Activated gamma-delta T cell treated with anti-CD3 and anti-CD28 coated beads, Interleukin-2, amount 50 U/mL, for 16 hours (primary cell): ENCODE measurements around the gene OCLN.
A peak's percentile ranks its signal among the peaks of the same experiment; 100 is the strongest.
"Not testable (repeated sequence)": the region's sequence is repeated elsewhere in the genome, so short reads cannot be mapped to it uniquely, and the experiment has no call there.

Experiments used
- DNase-seq: peaks from one replicate; pipeline ENCODE4 v3.0.0-alpha.2; 2020; ENCODE audit warnings: low read depth

The OCLN gene

GRCh38 chr5:69528035-69528434 lies 35.4 kb downstream of the OCLN start:
- no peak for DNase-seq

DNA sequence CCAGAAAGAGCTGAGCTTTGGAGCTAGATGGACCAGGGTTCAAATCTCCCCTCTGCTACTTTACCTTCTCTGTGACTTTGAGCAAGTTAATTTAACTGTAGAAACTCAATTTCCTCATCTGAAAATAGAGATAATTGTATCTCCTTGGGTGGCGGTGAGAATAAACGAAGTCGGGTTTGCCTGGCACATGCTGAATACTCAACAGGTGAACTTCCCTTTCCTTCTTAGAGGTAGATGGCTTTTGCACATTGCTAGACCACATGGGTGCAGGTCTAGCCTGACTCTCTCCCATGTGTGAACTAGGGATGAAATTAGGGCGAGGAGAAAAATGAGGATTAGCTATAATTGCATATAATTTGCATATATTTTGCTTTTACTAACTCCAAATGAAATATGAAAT lies 36.0 kb downstream of the OCLN start:
- no peak for DNase-seq

DNA sequence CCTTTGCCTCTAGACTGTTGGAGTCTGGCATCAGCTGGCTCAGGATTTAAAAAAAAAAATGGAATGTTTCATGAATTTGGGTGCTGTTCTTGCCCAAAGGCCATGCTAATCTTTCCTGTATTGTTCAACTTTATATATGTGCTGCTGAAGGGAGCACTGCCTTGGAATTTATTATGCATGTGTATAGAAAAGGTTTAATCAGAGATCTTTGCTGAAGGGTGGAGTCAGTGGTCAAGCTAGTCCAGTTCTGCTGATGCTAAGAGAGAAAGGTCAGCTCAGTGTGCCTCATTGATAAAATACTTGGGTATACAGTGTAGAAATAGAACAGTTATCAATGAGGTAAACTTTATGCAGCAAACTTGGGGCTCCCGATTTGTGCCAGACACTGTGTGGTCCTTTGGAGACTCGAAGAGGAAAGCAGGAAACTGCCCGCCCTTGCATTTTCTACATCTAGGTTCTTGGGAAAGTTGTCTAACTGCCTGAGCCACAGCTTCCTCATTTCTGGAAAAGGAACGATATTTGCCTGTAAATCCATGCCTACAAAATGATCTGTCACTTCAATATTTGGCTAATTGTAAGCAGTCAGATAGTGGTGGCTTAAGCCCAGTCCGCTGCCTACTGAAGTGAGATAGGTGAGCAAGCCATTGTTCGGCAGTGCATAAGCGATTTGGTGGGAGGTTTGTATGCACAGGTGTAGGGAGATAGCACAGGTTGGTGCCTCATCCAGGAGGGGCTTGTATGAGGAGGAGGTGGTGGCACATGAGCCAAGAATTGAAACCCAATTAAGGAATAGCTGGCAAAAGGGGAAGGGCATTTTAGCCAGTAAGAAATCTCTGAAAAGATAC lies 38.2 kb downstream of the OCLN start:
- no peak for DNase-seq

- DNase-seq = no peak
These were observed 38.8 kb downstream of the OCLN start for GRCh38 chr5:69531406-69531801.

GRCh38 chr5:69537911-69538310 lies 45.3 kb downstream of the OCLN start:
- DNase-seq = not testable (repeated sequence)

DNA sequence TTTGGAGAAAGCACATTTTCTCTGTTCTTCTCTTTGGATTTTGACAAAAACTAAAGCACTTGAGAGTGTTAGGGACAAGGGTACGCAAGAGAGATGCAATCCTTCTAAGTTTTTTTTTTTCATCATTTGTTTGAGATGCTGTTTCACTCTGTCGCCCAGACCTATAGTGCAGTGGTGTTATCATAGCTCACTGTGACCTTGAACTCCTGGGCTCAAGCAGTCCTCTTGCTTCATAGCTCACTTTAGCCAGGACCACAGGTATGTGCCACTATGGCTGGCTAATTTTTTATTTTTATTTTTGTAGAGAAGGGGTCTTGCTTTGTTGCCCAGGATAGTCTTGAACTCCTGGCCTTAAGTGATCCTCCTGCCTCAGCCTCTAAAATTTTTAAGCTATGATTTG lies 46.1 kb downstream of the OCLN start:
- not testable (repeated sequence) for DNase-seq

GRCh38 chr5:69541347-69541746 lies 48.8 kb downstream of the OCLN start:
- DNase-seq = not testable (repeated sequence)

- not testable (repeated sequence) for DNase-seq
These were observed 50.4 kb downstream of the OCLN start for GRCh38 chr5:69542838-69543618.

DNA sequence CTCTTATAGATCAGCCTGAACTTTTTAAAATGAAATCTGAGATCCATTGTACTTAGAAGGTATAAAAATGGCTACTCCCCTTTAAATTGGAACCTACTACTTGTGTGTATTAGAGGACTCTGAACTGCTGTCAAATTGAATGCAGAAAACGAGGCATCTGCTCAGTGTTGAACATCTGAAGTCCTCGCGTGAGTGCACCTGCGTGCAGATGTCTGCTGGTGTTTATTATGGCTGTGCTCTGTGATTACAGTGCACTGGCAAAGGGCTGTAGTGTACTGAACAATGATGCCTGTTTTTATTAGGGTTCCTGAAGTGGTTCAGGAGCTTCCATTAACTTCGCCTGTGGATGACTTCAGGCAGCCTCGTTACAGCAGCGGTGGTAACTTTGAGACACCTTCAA lies 52.0 kb downstream of the OCLN start:
- not testable (repeated sequence) for DNase-seq

DNA sequence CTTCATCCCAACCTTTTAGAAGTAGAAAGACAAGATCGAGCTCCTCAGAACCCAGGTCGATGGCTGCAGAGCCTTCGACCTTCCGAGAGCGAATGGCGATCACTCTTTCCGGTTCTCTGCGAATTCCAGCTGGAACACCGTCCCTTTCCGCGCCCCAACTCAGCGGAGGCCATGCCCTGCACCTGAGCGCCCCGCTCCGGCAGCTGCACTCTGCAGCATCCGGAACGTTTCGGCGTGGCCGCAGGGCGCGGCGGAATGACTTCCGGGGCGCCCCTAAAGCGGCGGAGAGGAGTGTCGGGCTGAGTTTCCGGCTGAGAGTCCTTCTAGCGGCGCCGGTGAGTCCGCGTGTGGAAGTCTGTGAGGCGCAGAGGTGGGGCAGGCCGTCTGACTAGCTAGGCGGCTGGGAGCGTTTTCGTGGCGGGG lies 67.3 kb downstream of the OCLN start, which contains the start of gene GTF2H2C:
Gene GTF2H2C (plus strand): TSS at position 284 of the 423 bp plus-strand sequence. CDS start 4,942 bp downstream, outside the sequence.
- peak; percentile 59 for DNase-seq

DNA sequence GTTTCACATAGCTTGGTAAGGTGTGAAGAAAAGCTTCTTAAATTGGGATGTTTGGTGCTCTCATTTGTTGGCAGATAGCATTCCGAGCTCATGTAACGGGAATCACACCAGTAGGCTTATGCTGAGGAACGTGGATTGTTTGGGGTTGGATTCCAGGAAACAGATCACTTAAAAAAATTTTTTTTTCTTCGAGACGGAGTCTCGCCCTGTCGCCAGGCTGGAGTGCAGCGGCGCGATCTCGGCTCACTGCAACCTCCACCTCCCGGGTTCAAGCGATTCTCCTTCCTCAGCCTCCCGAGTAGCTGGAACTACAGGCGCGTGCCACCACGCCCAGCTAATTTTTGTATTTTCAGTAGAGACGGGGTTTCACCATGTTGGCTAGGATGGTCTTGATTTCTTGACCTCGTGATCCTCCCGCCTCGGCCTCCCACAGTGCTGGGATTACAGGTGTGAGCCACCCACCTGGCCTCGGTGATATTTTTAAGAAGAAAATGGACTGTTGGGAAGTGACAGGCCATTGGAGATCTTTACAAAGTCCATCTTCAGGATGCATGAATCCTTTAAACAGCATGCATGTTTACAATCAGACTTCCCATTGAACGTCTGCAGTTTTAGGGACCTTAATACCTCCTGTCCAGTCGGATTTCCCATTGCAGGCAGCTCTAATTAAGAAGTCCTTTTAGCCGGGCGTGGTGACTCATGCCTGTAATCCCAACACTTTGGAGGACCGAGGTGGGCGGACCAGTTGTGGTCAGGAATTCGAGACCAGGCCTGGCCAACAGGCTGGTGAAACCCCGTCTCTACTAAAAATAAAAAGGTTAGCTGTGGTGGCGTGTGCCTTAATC lies 68.2 kb downstream of the OCLN start:
- DNase-seq = not testable (repeated sequence)

DNA sequence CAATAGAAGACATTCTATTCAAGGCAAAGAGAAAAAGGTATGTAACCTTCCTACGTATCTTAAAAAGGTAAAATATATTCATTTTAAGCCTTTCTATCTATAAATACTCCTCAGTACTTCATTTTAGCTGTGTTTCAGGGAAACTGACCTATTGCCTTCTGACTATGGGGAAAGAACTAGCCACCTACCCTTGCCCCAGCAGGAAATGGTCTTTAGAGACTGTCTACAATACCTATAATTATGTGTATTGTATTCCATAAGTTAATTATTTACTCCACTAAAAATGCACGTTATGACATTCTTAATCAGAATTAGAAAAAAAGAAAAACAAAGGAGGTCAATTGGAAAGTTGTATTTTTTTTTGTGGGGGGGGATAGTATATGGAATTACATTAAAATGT lies 73.6 kb downstream of the OCLN start:
- DNase-seq = not testable (repeated sequence)

DNA sequence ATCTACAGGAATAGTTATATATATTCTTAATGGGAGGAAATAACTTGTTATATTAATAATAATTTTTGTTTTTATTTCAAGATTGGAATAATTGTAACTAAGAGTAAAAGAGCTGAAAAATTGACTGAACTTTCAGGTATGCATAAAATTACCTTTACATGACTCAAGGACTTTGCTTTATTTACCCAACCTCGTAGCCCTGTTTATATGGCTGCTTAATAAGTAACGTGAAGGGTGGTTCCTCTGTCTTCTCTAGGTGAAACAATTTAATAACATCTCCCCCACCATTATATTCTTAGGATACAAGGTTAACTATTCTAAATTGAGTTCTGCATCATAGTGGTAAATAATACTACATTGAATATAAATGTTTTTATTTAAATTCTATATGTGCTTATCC lies 75.5 kb downstream of the OCLN start:
- DNase-seq = not testable (repeated sequence)

GRCh38 chr5:69583356-69583755 lies 90.8 kb downstream of the OCLN start:
- not testable (repeated sequence) for DNase-seq

GRCh38 chr5:69596114-69596840 lies 103.7 kb downstream of the OCLN start:
- DNase-seq = not testable (repeated sequence)

GRCh38 chr5:69601947-69602346 lies 109.4 kb downstream of the OCLN start:
- DNase-seq = not testable (repeated sequence)

DNA sequence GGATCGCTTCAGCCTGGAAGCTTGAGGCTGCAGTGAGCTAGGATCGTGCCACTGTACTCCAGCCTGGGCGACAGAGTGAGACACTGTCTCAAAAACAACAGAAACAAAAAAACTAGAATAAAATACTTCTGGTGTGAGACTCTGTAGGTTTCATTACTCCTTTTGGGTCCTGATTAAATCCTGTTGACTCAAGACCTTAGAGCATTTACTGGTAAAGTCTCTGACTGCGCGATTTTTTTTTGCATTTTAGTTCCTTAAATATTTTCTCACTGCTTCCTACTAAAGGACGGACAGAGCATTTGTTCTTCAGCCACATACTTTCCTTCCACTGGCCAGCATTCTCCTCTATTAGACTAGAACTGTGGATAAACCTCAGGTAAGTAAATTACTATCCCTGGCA lies 114.2 kb downstream of the OCLN start:
- not testable (repeated sequence) for DNase-seq
